NCI-H460 (cell line): Measurements from ENCODE around the gene MRPS14. TPM values are rescaled to one million over a fixed set of nuclear protein-coding genes. Genes with fewer than 3 reads are reported as not detected.

Experiments
- DNase-seq: peaks from one replicate; pipeline ENCODE4 v3.0.0-alpha.2; 2016; ENCODE audit warnings: low read depth; ENCODE audit errors: extremely low read depth
- total RNA-seq: library from RNA; depleted of rRNA; stranded (reverse); fragments of >200 nt; shearing (Covaris generic); gene quantifications from 2 replicates; pipeline ENCODE4 v1.2.3, GENCODE V29; 2014

MRPS14 gene
- total RNA-seq, 1 experiment from 2014 or later, result 45.5 TPM

GRCh38 chr1:174989536-174990220, 33.5 kb downstream of the MRPS14 start:
- DNase-seq, result no peak

- no peak for DNase-seq
Measured at GRCh38 chr1:174988986-174989385, 34.2 kb downstream of the MRPS14 start.

- DNase-seq, result no peak
Measured at GRCh38 chr1:174988539-174988938, 34.7 kb downstream of the MRPS14 start.

GRCh38 chr1:174984952-174985351, 38.3 kb downstream of the MRPS14 start:
- no peak for DNase-seq

- DNase-seq, result peak; percentile 40
Measured at GRCh38 chr1:174982971-174983689, 40.1 kb downstream of the MRPS14 start.

- DNase-seq, result no peak
Measured at GRCh38 chr1:174976436-174977108, 46.7 kb downstream of the MRPS14 start.

GRCh38 chr1:174975764-174976163, 47.5 kb downstream of the MRPS14 start:
- no peak for DNase-seq

GRCh38 chr1:174974711-174975119, 48.5 kb downstream of the MRPS14 start:
- no peak for DNase-seq

- DNase-seq, result no peak
Measured at GRCh38 chr1:174971902-174972301, 51.3 kb downstream of the MRPS14 start.

GRCh38 chr1:174971466-174971865, 51.8 kb downstream of the MRPS14 start:
- DNase-seq, result no peak

GRCh38 chr1:174969977-174970376, 53.2 kb downstream of the MRPS14 start:
- no peak for DNase-seq

GRCh38 chr1:174968750-174969244, 54.4 kb downstream of the MRPS14 start:
- DNase-seq, result no peak

- DNase-seq, result no peak
Measured at GRCh38 chr1:174967845-174968705, 55.1 kb downstream of the MRPS14 start.

GRCh38 chr1:174966008-174966572, 57.1 kb downstream of the MRPS14 start:
- no peak for DNase-seq

- DNase-seq, result peak; percentile 23
Measured at GRCh38 chr1:174965362-174966007, 57.7 kb downstream of the MRPS14 start.

GRCh38 chr1:174964972-174965361, 58.3 kb downstream of the MRPS14 start:
- no peak for DNase-seq

GRCh38 chr1:174964261-174964971, 58.8 kb downstream of the MRPS14 start:
- DNase-seq, result no peak

- DNase-seq, result no peak
Measured at GRCh38 chr1:174963529-174964125, 59.6 kb downstream of the MRPS14 start.
